ENCODE measurements around the gene ARHGAP15. TPM values are rescaled to one million over a fixed set of nuclear protein-coding genes. Genes with fewer than 3 reads are reported as not detected.

ARHGAP15 gene
- total RNA-seq = not detected in 2 replicates

DNA sequence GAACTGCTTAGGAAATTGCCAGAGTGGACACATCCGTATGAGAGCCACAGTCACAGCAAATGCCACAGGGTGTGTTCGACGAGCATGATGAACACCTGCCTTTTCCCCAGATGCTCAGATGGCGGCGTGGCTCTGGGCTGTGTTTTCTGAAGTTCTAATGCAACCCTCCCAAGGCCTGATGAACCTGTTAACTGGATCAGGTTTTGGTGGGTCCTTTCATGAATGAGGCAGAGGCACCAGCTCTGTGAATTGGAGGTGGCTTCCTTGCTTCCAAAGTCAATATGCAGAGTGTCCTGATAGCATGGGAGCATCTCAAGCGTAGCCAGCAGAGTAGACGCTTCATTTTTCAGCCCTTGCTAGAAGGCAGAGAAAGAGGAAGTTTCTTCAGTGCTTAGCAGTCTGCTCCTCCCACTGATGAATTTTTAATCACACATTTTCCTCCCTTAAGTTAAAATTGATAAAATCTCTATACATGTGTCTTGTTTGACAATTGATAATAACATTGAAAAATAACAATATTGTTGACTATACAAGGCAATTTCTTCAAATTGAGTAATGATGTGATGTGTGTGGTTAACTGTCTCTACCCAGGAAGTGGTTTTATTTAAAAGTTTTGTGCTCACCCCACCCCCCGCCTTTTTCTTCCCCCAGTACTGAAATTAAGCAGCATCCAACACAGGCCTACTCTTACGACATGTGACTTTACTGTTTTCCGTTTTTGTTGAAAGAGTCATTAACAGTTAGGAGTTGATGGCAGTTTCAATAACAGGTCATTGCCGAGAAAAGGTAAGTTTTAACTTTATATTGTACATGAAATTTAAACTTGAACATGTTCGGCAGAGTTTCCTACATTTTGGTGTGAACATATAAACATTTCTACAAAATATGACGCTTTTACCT lies at the start of gene ARHGAP15:
Gene ARHGAP15 (plus strand): TSS at position 739 of the 900 bp plus-strand sequence.

Small RNA genes lying within 50 kb of the gene (small RNA-seq; reads per million reads assigned to genes)
- not detected for gene MTND4LP12

Measured in thoracic aorta endothelial cell (primary cell).